GM12878 (cell line): ENCODE data around the gene PGLYRP3. TPM values are rescaled to one million over a fixed set of nuclear protein-coding genes. Genes with fewer than 3 reads are reported as not detected.

Source experiments
- GATAD2B ChIP-seq: fragments of 450-650 bp; conservative IDR thresholded peaks from 2 replicates; pipeline ENCODE4 v1.6.1; 2017; ENCODE audit warnings: low read depth, mild to moderate bottlenecking, moderate library complexity
- KLF5 ChIP-seq: fragments of 450-650 bp; IDR thresholded peaks from 2 replicates; pipeline ENCODE4 v1.6.1; 2014; ENCODE audit warnings: mild to moderate bottlenecking; ENCODE audit not compliant: partially characterized antibody
- SREBF1 ChIP-seq: IDR thresholded peaks from 2 replicates; pipeline ENCODE4 v1.6.1; 2012; ENCODE audit warnings: mild to moderate bottlenecking, low read length
- SRF ChIP-seq, 2 experiments: IDR thresholded peaks; 2 replicates each; pipeline ENCODE4 v1.6.1; 2011; ENCODE audit warnings: low read depth in 2 of 2, low read length in 2 of 2, mild to moderate bottlenecking in 1 of 2, moderate library complexity in 1 of 2
- TCF12 ChIP-seq: IDR thresholded peaks from 2 replicates; pipeline ENCODE4 v1.6.1; 2011; ENCODE audit warnings: low read depth, mild to moderate bottlenecking, low read length
- polyA plus RNA-seq, 11 experiments: library from polyadenylated mRNA; depleted of rRNA in 4 of 11; unstranded in 6 of 11; stranded (reverse) in 5 of 11; fragments of >200 nt; fragmentation: Nextera tagmentation in 4 of 11; fragmentation: Illumina TruSeq in 1 of 11; extraction: Ambion mirVana in 4 of 11; extraction: Trizol in 1 of 11; gene quantifications; 1 replicate in 1 of 11; 2 replicates in 10 of 11; pipeline versions ENCODE4 v1.2.1 to v1.2.3, GENCODE V29; 2011 to 2016; ENCODE audit warnings: inconsistent platforms in 2 of 11, missing spikeins in 2 of 11, low read depth in 1 of 11
- total RNA-seq, 4 experiments: library from RNA; depleted of rRNA in 3 of 4; stranded (reverse); fragments of >200 nt in 3 of 4; fragmentation: Illumina TruSeq in 1 of 4; extraction: Trizol in 1 of 4; gene quantifications; 2 replicates each; pipeline versions ENCODE4 v1.2.1 to v1.2.3, GENCODE V29; 2013 to 2021
- TF ChIP-seq, protein P1 (sequence below): IDR thresholded peaks from 2 replicates; pipeline ENCODE4 v1.6.1; 2012; ENCODE audit warnings: improper control_type of control experiment, low read depth, low read length; ENCODE audit not compliant: insufficient replicate concordance

Gene PGLYRP3
- total and polyA plus RNA-seq, 10 of the 15 experiments (the other 5 are each of a cell fraction or from before 2014, with no cell fraction given), result 0.10 to 0.49 (median 0.18) TPM; not detected in 7

GRCh38 chr1:153360592-153361479 is 48.1 kb upstream of the PGLYRP3 start (continued):
- TF ChIP-seq, protein P1, sequence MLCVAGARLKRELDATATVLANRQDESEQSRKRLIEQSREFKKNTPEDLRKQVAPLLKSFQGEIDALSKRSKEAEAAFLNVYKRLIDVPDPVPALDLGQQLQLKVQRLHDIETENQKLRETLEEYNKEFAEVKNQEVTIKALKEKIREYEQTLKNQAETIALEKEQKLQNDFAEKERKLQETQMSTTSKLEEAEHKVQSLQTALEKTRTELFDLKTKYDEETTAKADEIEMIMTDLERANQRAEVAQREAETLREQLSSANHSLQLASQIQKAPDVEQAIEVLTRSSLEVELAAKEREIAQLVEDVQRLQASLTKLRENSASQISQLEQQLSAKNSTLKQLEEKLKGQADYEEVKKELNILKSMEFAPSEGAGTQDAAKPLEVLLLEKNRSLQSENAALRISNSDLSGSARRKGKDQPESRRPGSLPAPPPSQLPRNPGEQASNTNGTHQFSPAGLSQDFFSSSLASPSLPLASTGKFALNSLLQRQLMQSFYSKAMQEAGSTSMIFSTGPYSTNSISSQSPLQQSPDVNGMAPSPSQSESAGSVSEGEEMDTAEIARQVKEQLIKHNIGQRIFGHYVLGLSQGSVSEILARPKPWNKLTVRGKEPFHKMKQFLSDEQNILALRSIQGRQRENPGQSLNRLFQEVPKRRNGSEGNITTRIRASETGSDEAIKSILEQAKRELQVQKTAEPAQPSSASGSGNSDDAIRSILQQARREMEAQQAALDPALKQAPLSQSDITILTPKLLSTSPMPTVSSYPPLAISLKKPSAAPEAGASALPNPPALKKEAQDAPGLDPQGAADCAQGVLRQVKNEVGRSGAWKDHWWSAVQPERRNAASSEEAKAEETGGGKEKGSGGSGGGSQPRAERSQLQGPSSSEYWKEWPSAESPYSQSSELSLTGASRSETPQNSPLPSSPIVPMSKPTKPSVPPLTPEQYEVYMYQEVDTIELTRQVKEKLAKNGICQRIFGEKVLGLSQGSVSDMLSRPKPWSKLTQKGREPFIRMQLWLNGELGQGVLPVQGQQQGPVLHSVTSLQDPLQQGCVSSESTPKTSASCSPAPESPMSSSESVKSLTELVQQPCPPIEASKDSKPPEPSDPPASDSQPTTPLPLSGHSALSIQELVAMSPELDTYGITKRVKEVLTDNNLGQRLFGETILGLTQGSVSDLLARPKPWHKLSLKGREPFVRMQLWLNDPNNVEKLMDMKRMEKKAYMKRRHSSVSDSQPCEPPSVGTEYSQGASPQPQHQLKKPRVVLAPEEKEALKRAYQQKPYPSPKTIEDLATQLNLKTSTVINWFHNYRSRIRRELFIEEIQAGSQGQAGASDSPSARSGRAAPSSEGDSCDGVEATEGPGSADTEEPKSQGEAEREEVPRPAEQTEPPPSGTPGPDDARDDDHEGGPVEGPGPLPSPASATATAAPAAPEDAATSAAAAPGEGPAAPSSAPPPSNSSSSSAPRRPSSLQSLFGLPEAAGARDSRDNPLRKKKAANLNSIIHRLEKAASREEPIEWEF, result no peak
- no peak for TF ChIP-seq SREBF1
- TF ChIP-seq TCF12, result no peak
- TF ChIP-seq KLF5, result no peak
- TF ChIP-seq SRF (IDR thresholded peaks at IDR 0.05; ENCODE audit: low read depth in 2 of 2, low read length in 2 of 2), result no peak
- no peak for TF ChIP-seq GATAD2B
